Measurements from ENCODE around the gene APOL3.
"Not testable (repeated sequence)": the region's sequence is repeated elsewhere in the genome, so short reads cannot be mapped to it uniquely, and the experiment has no call there.

APOL3 gene

DNA sequence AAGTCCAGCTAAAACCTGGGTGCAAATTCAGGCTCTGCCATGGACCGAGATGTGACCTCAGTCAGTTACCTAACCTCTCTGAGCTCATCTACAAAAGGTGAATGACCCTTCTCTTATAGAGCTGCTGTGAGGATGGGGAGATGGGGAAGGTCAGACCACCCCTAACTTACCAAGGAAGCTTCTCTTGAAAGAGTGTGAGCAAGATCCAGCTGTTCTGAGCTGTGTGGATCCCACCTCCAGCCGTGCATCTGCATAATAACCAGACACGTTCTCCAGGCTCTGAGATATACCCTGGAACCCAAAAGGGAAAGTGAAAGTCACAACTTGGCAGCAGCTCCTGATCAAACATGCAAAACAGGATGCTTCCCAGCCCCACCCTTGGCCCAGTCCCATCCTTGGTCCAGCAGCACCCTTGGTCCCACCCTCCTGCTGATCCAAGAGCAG is at the start of gene APOL3:
Gene APOL3 (minus strand): TSS at position 257 of the 444 bp plus-strand sequence. CDS start 11,700 bp downstream, outside the sequence.
- peak; percentile 56 for DNase-seq (ENCODE audit: low spot score)

DNA sequence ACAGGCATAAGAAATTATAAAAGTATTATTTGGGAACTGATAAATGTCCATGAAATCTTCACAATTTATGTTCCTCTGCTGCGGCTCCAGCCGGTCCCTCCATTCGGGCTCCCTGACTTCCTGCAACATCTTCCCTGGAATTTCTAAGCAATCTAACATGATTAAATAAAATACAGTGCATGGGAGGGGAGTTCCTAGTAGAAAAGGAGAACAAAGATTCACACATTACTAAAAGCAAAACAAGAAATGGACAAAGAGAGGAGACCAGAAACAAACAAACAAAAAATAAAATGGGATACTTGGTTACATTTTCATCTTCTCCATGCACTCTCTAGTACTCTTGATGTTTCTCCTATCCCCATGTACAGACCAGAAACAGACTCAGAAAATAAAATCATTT is 49.7 kb upstream of the APOL3 start:
- DNase-seq (ENCODE audit: low spot score), result no peak

DNA sequence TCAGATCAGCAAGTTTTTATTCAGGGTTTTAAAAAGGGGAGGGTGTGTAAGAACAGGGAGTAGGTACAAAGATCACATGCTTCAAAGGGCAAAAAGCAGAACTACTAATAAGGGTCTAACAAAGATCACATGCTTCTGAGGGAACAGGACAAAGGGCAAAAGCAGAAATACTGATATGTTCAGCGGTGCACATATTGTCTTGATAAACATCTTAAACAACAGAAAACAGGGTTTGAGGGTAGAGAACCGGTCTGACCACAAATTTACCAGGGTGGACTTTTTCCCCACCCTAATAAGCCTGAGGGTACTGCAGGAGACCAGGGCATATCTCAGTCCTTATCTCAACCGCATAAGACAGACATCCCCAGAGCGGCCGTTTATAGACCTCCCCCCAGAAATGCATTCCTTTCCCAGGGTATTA is 48.9 kb upstream of the APOL3 start:
- not testable (repeated sequence) for DNase-seq (ENCODE audit: low spot score)

- no peak for DNase-seq (ENCODE audit: low spot score)
Measured at GRCh38 chr22:36208914-36209313, 48.4 kb upstream of the APOL3 start.

- no peak for DNase-seq (ENCODE audit: low spot score)
Measured at GRCh38 chr22:36208162-36208765, 47.7 kb upstream of the APOL3 start.

DNA sequence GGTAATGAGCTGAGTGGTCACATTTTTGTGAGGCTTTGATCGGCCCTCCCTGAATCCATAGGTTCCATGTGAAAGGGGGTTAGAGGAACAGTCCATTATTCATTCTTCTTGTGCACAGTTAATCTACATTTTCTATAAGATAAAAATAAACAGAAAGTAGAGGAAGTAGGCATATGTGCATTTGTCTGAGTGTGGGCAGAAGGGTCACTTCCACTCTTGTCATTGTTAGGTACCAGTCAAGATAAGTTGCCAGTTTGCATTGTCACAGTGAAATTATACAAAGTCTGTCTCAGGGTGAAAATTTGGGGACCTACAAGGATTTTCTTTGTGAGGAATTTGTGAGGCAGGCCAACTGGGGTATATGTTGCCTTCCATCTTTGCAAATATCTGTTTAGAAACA is 45.7 kb upstream of the APOL3 start:
- DNase-seq (ENCODE audit: low spot score), result no peak

DNA sequence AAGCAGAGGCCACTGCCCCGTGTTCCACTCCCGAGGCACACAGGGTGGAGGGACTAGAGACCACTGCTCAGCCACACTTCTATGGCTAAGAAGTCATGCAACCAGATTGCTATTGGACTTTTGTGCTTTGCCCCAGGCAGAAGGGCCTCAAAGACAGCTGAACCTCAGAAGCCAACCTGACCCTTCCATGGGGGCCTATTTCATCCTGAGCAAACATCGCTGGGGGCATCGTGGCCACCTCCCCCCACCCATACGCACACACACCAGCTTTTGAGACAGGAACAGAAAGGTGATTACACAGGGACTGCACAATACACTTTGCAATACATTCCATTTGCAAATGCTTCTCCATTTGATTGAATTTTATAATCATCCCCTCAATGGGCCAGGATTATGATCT is 45.0 kb upstream of the APOL3 start:
- not testable (repeated sequence) for DNase-seq (ENCODE audit: low spot score)

- DNase-seq (ENCODE audit: low spot score), result no peak
Measured at GRCh38 chr22:36204632-36205015, 44.1 kb upstream of the APOL3 start.

DNA sequence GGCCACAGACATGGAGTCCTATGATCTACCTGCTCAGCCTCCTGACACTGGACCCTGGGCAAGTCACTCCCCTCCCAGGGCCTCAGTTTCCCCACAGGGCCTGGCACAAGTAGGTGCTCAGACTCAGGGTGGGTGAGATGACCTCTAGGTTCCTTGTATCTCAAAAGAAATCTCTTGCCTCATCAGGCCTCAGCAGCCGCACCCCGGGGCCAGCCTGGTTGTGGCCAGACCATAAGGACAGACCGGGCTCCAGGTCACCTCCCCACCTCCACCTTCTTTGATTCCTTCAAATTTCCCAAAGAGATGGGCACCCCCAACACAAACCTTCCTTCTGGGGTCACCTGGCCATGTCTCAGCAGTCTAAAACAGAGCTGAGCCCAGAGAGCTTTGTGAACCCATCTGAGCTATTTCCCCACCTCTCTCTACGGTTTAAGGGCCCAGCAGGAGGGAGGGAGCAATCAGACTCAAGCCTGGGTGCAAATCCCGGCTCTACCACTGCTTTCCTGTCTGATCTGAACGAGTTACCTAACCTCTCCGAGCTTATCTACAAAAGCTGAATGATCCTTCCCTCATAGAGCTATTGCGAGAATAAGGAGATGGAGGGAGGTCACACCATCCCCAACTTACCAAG is 43.6 kb upstream of the APOL3 start:
- DNase-seq (ENCODE audit: low spot score), result no peak

DNA sequence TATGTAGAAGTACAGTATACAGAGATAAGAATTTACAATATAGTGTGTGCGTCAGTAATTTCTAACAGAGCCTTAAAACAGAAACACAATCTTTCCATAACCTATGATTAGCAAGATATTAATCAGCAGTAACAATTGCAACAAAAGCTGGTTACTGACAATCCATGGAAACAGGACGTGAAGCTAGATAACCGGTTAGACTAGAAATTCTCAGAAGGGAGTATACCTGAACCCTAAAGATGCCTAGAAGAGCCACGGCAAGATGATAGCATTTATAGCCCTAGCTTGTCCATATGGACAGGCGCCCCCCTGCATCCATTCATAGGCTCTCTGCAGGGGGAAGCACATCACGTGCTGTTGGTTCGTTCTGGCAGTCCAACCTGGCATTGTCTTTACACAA is 42.9 kb upstream of the APOL3 start:
- not testable (repeated sequence) for DNase-seq (ENCODE audit: low spot score)

DNA sequence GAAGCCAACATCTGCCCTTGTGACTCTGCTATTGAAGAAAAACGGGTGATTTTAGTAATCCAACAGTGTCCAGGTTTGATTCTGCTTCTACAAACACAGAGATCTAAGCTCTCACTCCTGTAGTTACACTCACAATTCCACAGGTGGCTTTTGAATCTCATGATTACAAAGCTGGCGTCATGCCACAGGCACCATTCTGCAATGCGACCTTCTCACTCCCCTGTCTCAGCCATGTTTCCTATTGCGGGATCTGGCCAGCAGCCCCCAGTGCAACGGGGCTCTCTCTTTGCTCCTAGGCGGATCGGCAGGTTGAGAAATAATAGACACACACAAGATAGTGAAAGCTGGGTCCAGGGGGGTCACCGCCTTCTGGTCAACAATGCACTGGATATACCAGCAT is 42.4 kb upstream of the APOL3 start:
- not testable (repeated sequence) for DNase-seq (ENCODE audit: low spot score)

- no peak for DNase-seq (ENCODE audit: low spot score)
Measured at GRCh38 chr22:36201630-36202319, 41.2 kb upstream of the APOL3 start, which contains the start of gene APOL4. TSS of gene APOL4 (minus strand) at chr22:36201809. CDS start at chr22:36201734, 75 bp downstream.

GRCh38 chr22:36201025-36201424 is 40.5 kb upstream of the APOL3 start:
- not testable (repeated sequence) for DNase-seq (ENCODE audit: low spot score)

GRCh38 chr22:36199001-36199551 is 38.5 kb upstream of the APOL3 start:
- no peak for DNase-seq (ENCODE audit: low spot score)

GRCh38 chr22:36198536-36198935 is 38.0 kb upstream of the APOL3 start:
- DNase-seq (ENCODE audit: low spot score), result no peak

DNA sequence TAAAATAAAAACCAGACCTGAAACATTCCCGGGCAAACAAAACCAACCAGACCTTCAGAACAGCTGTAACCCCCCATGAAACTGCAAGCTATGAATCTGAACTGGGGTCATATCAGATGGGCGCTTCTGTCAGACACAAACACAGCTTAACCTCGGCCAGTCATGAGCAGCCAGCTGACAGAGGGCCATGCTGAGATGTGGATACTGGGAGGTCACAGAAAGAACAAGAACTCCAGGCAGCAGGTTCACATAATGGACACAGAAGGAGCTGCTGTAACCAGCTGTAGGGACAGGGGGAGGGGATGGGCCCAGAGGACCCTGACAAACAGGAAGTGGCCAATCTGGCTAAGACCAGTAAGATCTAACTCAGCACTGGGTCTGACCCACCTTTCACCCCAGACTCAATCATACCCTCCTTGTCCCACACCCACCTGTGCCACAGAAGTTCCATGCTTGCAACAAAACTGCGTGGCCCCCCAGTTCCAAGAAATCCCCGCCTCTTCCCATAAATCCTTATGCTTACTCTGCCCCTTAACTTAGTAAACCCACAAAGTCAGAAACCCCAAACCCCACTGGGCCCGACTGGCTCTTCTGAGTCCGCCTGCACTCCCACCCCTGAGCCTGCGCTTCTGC is 37.1 kb upstream of the APOL3 start:
- no peak for DNase-seq (ENCODE audit: low spot score)

GRCh38 chr22:36197065-36197440 is 36.5 kb upstream of the APOL3 start:
- DNase-seq (ENCODE audit: low spot score), result no peak

GRCh38 chr22:36196254-36197064 is 35.9 kb upstream of the APOL3 start:
- no peak for DNase-seq (ENCODE audit: low spot score)

DNA sequence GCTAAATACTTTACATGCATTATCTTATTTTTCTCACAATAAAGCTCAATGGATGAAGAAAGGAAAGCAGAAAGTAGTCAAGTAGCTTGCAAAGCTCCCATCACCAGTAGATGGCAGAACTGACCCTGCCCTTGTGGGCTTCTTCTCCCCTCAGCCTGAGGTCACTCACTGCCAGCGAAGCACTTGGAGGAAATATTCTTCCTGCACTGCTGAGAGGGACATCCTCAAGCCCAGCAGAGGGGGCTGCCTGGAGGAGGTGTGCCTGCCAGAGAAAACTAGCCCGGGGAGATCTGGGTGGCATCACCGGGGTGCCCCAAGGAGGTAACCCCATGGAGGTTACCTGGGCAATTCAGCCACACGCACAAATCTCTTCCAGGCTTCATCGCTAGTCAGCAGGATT is 34.4 kb upstream of the APOL3 start:
- DNase-seq (ENCODE audit: low spot score), result peak; percentile 32

DNA sequence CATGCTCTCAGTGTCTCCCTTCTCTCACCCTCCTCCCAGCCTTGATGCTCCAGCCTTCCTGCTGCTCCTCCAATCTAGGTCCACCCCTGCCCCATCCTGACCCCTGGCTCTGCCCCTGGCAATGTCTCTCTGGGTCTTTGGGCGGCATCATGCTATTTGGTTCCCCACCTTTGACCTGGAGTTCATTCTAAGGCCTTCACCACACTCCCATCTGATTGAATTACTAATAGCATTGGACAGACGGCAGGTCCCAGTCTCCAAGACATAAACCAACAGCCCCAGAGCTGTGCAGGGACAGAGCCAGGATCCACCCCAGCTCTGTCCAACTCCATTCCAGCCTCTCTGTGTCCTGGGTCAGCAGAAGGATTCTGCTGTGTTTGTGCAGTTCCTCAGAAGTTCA is 33.8 kb upstream of the APOL3 start:
- no peak for DNase-seq (ENCODE audit: low spot score)

DNA sequence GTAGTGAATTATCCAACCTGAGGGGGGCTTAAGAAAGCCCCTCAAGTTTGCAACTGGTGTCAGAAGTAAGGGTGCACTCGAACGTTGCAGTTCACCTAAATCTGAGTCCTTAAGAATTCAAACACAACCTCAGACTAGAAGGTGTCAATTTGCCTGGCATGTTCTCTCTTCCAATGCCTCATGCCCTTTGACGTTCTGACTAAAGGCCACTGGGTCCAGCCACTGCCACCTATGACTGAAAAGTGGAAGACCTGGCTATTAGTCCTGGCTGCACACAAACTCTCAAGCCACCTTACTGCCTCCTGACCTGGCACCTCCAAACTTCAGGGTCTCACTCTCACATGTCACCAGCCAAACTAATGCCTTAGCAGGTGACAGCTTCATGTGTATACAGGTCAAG is 33.0 kb upstream of the APOL3 start:
- DNase-seq (ENCODE audit: low spot score), result no peak

GRCh38 chr22:36193171-36193570 is 32.6 kb upstream of the APOL3 start:
- DNase-seq (ENCODE audit: low spot score), result no peak

All from CD4-positive, alpha-beta T cell treated with Interleukin-6 at 100 ng/mL for 8 hours (primary cell).